Measurements from ENCODE around the gene SLC12A7.

DNA sequence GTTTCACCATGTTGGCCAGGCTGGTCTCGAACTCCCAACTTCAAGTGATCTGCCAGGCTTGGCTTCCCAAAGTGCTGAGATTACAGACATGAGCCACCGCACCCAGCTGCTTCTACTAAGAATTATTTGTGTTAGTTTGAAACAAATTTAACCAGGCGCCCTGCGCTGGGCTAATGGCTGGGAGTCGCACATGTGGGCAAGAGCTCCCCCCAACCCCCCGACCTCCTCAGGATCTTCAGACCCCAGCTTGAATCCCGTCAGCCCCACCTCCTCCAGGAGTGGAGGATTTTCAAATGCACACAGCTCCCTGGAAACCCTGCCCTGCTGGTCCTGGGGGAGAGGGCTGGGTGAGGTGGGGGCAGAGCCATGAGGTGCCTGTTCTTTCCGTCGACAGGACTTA, 21.2 kb upstream of the SLC12A7 start:
- TF ChIP-seq, protein P1, sequence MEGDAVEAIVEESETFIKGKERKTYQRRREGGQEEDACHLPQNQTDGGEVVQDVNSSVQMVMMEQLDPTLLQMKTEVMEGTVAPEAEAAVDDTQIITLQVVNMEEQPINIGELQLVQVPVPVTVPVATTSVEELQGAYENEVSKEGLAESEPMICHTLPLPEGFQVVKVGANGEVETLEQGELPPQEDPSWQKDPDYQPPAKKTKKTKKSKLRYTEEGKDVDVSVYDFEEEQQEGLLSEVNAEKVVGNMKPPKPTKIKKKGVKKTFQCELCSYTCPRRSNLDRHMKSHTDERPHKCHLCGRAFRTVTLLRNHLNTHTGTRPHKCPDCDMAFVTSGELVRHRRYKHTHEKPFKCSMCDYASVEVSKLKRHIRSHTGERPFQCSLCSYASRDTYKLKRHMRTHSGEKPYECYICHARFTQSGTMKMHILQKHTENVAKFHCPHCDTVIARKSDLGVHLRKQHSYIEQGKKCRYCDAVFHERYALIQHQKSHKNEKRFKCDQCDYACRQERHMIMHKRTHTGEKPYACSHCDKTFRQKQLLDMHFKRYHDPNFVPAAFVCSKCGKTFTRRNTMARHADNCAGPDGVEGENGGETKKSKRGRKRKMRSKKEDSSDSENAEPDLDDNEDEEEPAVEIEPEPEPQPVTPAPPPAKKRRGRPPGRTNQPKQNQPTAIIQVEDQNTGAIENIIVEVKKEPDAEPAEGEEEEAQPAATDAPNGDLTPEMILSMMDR (IDR thresholded peaks at IDR 0.05 in 8 of 11, conservative IDR thresholded peaks at IDR 0.05 in 3 of 11): no peak
- TF ChIP-seq POLR2A (IDR thresholded peaks at IDR 0.05): no peak

Measured in spleen (tissue), 7 donors.